Islet precursor cell (in vitro differentiated cells): ENCODE results near the gene MARS1.

Source experiments
- DNase-seq: peaks from one replicate; pipeline ENCODE4 v3.0.0-alpha.2; 2018

The MARS1 gene

GRCh38 chr12:57518920-57519795 lies 31.3 kb downstream of the MARS1 start:
- DNase-seq = peak; percentile 81

GRCh38 chr12:57519796-57520052 lies 31.9 kb downstream of the MARS1 start:
- peak; percentile 84 for DNase-seq

GRCh38 chr12:57520053-57520818 lies 32.4 kb downstream of the MARS1 start, which contains the start of gene DDIT3:
DDIT3 (minus strand) TSS chr12:57520514; CDS start chr12:57517406, 3,108 bp downstream.
- DNase-seq = peak; percentile 100

DNA sequence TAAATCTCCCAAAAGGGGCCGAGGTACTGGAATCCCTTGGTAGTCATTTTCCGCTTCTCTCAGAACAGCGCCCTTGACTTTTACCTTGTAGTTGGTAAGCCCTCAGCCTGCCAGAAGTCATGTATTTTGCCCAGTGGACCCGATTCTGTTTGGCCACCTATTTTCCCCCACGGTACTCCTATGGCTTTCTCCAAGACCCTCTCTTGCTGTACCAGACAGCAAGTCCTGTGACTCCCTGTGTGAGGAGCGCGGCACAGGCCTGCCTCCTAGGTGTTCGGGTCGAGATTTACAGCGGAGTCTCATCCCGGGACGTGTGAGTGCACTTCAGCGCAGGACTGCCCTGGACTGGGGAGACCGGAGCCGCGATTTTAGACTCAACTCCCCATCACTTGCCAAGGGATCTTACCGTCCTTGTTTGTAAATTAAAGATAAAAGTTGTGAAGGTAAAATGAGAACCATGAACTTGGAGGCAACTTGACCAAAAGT lies 33.7 kb downstream of the MARS1 start:
- peak; percentile 95 for DNase-seq

DNA sequence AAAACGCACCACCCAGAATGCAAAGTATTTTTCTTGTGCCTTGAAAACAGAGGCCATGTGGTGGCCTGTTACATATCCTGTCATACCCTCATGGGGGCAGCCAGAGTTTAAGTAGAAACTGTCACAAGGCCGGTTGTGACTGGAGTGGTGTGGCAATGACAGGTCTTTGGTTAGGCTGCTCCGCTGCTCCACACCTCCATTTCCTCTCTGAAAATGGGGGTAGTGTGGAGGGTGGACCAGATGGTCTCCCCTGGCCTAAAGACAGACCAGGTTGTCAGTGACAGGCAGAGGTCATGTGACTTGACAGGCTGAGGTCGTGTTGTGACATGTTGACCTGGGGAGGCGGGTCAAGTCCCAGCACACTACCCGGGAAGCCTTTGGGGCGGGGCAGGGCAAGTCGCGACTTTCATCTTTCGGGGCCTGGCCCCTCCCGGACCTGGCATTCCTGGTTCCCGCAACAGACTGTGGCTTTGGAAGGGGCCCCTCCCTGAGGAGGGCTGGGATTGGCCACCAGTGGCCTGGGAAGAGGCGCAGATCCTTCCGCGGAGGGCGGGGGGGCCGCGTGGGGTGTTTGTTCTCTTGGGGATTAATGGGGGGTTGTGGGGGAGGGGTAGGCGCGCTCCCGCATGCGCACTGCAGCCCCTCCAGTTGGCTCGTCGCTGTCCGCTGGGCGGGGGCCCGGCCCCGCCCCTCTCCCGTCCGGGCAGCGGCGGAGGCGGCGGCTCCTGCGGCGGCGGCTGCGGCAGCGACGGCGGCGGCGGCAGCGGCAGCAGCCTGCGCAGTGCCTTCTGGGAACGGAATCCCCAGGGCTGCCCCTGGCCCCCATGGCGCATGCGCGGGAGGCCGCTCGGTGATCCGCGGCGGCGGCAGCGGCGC lies 34.4 kb downstream of the MARS1 start, which contains the start of gene MBD6:
TSS of gene MBD6 (plus strand) at position 814 of the 876 bp plus-strand sequence. CDS start 1,480 bp downstream, outside the sequence.
- peak; percentile 96 for DNase-seq

GRCh38 chr12:57522887-57523705 lies 35.2 kb downstream of the MARS1 start:
- peak; percentile 90 for DNase-seq

- no peak for DNase-seq
These were observed 36.1 kb downstream of the MARS1 start for GRCh38 chr12:57523706-57524614.

- DNase-seq = no peak
These were observed 37.1 kb downstream of the MARS1 start for GRCh38 chr12:57524814-57525614.

DNA sequence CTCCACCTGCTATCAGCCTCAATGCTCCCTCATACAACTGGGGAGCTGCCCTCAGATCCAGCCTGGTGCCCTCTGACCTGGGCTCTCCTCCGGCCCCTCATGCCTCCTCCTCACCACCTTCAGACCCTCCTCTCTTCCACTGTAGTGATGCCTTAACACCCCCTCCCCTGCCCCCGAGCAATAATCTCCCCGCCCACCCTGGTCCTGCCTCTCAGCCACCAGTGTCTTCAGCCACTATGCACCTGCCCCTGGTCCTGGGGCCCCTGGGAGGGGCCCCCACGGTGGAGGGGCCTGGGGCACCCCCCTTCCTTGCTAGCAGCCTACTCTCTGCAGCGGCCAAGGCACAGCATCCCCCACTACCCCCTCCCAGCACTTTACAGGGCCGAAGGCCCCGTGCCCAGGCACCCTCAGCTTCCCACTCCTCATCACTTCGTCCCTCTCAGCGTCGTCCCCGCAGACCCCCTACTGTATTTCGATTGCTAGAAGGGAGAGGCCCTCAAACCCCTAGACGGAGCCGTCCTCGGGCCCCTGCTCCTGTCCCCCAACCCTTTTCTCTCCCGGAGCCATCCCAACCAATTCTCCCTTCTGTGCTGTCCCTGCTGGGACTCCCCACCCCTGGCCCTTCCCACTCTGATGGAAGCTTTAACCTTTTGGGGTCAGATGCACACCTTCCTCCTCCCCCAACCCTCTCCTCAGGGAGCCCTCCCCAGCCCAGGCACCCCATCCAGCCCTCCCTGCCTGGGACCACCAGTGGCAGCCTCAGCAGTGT lies 37.9 kb downstream of the MARS1 start:
- no peak for DNase-seq

GRCh38 chr12:57526477-57527126 lies 38.7 kb downstream of the MARS1 start:
- no peak for DNase-seq

DNA sequence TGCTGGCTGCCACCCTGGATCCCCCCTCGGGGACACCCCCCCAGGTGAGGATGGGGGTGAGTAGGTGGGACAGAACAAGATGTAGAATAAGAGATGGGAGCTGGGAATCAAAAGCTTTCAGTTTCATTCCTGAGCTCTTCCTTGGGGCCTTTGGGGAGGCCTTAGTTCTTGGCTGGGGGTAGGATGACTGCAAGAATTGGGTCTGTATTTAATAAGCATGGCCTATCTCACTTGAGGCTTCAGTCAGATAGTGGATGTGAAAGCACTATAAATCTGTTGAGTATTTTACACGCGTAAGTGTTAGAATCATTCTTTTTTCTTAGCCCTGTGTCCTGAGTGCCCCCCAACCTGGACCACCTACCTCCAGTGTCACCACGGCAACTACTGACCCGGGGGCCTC lies 39.3 kb downstream of the MARS1 start:
- DNase-seq = no peak

- DNase-seq = no peak
These were observed 40.3 kb downstream of the MARS1 start for GRCh38 chr12:57528176-57528575.

DNA sequence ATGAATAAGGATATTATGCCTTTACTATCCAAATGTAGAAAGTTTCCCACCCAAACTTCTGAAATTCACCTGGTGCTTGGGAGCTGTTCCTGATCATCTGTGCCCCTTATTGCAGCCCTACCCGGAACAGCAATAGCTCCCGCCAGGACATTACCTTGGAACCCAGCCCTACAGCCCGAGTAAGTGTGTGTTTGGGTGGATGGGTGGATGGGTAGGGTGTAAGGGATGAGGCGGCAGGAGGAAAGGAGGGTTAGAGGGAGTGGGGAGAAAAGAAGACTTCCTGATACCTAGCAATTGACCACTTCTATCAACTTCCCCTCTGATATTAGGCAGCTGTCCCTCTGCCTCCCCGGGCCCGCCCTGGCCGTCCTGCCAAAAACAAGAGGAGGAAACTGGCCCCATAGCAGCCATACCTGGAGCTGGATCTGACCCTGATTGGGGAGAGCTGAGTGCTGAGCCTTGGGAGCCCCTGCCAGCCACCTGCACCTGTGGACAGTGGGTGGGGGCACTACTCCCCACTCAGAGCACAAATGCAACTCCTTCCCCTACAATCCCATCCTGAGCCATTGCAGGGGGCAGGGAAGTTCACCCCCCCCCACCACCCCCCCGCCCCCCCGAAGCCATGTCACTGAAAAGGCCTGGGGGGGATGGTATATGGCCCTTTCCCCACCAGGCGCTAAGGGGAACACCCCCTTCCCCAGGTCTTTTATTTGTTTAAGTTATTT lies 41.1 kb downstream of the MARS1 start:
- DNase-seq = no peak

DNA sequence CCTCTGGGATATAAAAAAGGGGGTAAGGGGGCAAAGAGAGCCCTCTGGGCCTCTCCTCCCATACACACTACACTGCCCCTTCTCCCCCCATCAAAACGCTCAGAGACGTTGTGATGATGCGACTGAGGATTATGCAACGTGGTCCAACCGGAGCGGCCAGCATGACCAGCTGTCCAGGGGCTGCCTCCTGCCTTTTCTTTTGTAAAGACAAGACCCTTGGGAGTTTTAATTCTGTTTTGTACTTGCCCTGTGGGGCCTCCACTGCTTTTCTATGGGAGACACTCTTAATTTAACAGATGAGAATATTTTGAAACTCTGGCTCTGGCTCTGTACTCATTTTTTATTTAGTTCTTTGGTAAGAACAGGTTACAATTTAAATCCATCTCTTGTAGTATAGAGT lies 42.0 kb downstream of the MARS1 start:
- no peak for DNase-seq

GRCh38 chr12:57530396-57531142 lies 42.7 kb downstream of the MARS1 start:
- DNase-seq = no peak

DNA sequence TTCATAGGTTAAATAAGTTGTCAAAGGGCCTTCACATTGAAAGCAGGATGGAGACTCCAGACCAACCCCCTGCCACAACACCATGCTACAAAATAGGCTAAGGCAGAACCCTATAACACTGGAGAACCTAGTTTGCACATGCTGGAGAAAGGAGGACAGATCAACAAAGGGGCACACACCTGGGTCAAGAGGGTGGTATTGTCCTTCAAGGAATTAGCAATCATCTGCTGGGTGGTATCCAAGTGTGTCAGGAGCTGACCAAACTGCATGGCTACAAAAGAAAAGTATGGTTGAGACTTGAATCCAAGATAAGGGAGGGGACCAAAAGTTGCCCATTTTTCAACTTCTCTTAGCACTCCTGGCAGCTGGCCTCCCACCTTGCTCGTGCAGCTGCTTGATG lies 44.0 kb downstream of the MARS1 start:
- no peak for DNase-seq

DNA sequence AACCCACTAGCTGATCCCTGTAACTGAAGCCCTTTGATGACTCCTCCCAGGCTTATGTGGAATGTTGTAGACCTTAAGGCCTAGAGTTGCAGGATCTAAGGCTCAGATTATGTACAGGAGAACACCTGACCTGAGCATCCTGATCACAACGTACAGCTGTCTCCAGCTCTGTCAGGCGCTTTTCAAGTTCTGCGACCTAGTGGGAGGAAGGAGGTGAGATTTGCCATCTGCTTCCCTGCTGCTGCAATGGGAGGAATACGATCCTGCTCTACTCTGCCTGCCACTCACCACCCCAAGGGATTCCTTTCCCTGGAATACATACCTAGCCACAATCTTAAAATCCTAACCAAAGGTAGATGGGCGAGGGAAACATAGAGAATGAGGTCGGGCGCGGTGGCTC lies 45.2 kb downstream of the MARS1 start:
- DNase-seq = no peak
